Tongue (tissue), 2 donors: ENCODE measurements around the gene SLC2A1. TPM values are rescaled to one million over a fixed set of nuclear protein-coding genes. Genes with fewer than 3 reads are reported as not detected.

Source experiments
- DNase-seq: peaks from one replicate; pipeline ENCODE4 v3.0.0-alpha.2; 2015
- total RNA-seq: library from RNA; depleted of rRNA; stranded (reverse); fragments of >200 nt; gene quantifications from one replicate; pipeline ENCODE4 v1.2.3, GENCODE V29; 2014

SLC2A1 gene
- total RNA-seq, 1 donor from 2014 or later, result 124 TPM

GRCh38 chr1:42960122-42960390 is 1.4 kb upstream of the SLC2A1 start:
- DNase-seq, result no peak

GRCh38 chr1:42957880-42958487 is 684 bp downstream of the SLC2A1 start:
- peak; percentile 92 for DNase-seq

GRCh38 chr1:42957229-42957879 is 1.3 kb downstream of the SLC2A1 start:
- DNase-seq, result no peak

GRCh38 chr1:42956739-42957138 is 1.9 kb downstream of the SLC2A1 start:
- no peak for DNase-seq

GRCh38 chr1:42955311-42956063 is 3.2 kb downstream of the SLC2A1 start:
- no peak for DNase-seq

- no peak for DNase-seq
Observed at GRCh38 chr1:42953182-42954180, 5.2 kb downstream of the SLC2A1 start.

GRCh38 chr1:42952303-42953001 is 6.2 kb downstream of the SLC2A1 start:
- no peak for DNase-seq

GRCh38 chr1:42951588-42951987 is 7.1 kb downstream of the SLC2A1 start:
- no peak for DNase-seq

GRCh38 chr1:42950116-42950481 is 8.6 kb downstream of the SLC2A1 start:
- no peak for DNase-seq

GRCh38 chr1:42949312-42950115 is 9.2 kb downstream of the SLC2A1 start:
- no peak for DNase-seq

- no peak for DNase-seq
Observed at GRCh38 chr1:42947965-42948732, 10.5 kb downstream of the SLC2A1 start.

GRCh38 chr1:42947117-42947516 is 11.6 kb downstream of the SLC2A1 start:
- DNase-seq, result no peak

GRCh38 chr1:42946120-42946898 is 12.4 kb downstream of the SLC2A1 start:
- DNase-seq, result no peak

- no peak for DNase-seq
Observed at GRCh38 chr1:42945164-42945563, 13.5 kb downstream of the SLC2A1 start.

- DNase-seq, result no peak
Observed at GRCh38 chr1:42944246-42944928, 14.3 kb downstream of the SLC2A1 start.

GRCh38 chr1:42943728-42944127 is 14.9 kb downstream of the SLC2A1 start:
- no peak for DNase-seq

- no peak for DNase-seq
Observed at GRCh38 chr1:42943166-42943565, 15.5 kb downstream of the SLC2A1 start.

GRCh38 chr1:42942444-42942843 is 16.2 kb downstream of the SLC2A1 start:
- DNase-seq, result no peak
